ENCODE measurements around the gene TET2. TPM values are rescaled to one million over a fixed set of nuclear protein-coding genes. Genes with fewer than 3 reads are reported as not detected.

TET2 gene
- total RNA-seq, 1 donor from 2014 or later = 30.0 TPM

DNA sequence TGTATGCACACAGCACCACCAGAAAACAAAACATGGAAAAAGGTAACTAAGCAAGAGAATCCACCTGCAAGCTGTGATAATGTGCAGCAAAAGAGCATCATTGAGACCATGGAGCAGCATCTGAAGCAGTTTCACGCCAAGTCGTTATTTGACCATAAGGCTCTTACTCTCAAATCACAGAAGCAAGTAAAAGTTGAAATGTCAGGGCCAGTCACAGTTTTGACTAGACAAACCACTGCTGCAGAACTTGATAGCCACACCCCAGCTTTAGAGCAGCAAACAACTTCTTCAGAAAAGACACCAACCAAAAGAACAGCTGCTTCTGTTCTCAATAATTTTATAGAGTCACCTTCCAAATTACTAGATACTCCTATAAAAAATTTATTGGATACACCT lies 90.2 kb downstream of the TET2 start:
- no peaks in the 10 kb centered on the region for H3K27me3 ChIP-seq
- H3K4me1 ChIP-seq = no peaks in the 10 kb centered on the region
- H3K27ac ChIP-seq = no peak overlapping the region
- H3K4me3 ChIP-seq = no peak overlapping the region
- DNase-seq = no peak
- no peak for ATAC-seq
- H3K36me3 ChIP-seq = peaks cover 40% of the 10 kb centered on the region
- TF ChIP-seq, protein P1, sequence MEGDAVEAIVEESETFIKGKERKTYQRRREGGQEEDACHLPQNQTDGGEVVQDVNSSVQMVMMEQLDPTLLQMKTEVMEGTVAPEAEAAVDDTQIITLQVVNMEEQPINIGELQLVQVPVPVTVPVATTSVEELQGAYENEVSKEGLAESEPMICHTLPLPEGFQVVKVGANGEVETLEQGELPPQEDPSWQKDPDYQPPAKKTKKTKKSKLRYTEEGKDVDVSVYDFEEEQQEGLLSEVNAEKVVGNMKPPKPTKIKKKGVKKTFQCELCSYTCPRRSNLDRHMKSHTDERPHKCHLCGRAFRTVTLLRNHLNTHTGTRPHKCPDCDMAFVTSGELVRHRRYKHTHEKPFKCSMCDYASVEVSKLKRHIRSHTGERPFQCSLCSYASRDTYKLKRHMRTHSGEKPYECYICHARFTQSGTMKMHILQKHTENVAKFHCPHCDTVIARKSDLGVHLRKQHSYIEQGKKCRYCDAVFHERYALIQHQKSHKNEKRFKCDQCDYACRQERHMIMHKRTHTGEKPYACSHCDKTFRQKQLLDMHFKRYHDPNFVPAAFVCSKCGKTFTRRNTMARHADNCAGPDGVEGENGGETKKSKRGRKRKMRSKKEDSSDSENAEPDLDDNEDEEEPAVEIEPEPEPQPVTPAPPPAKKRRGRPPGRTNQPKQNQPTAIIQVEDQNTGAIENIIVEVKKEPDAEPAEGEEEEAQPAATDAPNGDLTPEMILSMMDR (IDR thresholded peaks at IDR 0.05) = no peak
- intact Hi-C loops (cut with DNase I) = no loop called here
- H3K9me3 ChIP-seq = no peaks in the 10 kb centered on the region

DNA sequence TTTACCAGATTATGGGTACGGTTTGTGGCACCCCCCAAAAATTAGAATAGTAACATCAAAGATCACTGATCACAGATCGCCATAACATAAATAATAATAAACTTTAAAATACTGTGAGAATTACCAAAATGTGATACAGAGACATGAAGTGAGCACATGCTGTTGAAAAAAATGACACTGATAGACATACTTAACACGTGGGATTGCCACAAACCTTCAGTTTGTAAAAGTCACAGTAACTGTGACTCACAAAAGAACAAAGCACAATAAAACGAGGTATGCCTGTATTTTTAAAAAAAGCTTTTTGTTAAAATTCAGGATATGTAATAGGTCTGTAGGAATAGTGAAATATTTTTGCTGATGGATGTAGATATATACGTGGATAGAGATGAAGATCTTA lies 93.4 kb downstream of the TET2 start:
- intact Hi-C loops (cut with DNase I) = no loop called here
- Histone ChIP-seq H3K36me3 (peaks cover 43% of the 10 kb centered on the region), H3K27me3 (no peaks in the 10 kb centered on the region)

DNA sequence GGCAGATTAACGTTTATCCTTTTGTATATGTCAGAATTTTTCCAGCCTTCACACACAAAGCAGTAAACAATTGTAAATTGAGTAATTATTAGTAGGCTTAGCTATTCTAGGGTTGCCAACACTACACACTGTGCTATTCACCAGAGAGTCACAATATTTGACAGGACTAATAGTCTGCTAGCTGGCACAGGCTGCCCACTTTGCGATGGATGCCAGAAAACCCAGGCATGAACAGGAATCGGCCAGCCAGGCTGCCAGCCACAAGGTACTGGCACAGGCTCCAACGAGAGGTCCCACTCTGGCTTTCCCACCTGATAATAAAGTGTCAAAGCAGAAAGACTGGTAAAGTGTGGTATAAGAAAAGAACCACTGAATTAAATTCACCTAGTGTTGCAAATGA lies 94.8 kb downstream of the TET2 start:
- intact Hi-C loops (cut with DNase I) = no loop called here
- Histone ChIP-seq H3K27me3 (no peaks in the 10 kb centered on the region), H3K27ac (no peak overlapping the region), H3K4me1 (no peaks in the 10 kb centered on the region), H3K9me3 (no peaks in the 10 kb centered on the region), H3K4me3 (no peak overlapping the region), H3K36me3 (peaks cover 30% of the 10 kb centered on the region)
- DNase-seq (no peak), ATAC-seq (no peak)
- TF ChIP-seq, protein P1 (IDR thresholded peaks at IDR 0.05) = no peak

More for the DNA sequence above, 93.4 kb downstream of the TET2 start:
- ATAC-seq (no peak), DNase-seq (no peak)
- Histone ChIP-seq H3K9me3 (no peaks in the 10 kb centered on the region), H3K4me1 (no peaks in the 10 kb centered on the region), H3K27ac (no peak overlapping the region), H3K4me3 (no peak overlapping the region)
- TF ChIP-seq, protein P1 (IDR thresholded peaks at IDR 0.05) = no peak

DNA sequence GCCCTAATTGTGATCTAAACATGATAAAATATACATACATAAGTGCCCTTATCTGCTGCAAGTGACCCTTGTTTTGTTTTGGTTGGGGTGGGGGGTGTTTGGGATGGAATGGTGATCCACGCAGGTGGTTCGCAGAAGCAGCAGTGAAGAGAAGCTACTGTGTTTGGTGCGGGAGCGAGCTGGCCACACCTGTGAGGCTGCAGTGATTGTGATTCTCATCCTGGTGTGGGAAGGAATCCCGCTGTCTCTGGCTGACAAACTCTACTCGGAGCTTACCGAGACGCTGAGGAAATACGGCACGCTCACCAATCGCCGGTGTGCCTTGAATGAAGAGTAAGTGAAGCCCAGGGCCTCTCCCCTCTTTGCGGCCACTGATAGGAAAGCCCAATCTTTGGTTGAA lies 96.8 kb downstream of the TET2 start:
- Histone ChIP-seq H3K27me3 (no peaks in the 10 kb centered on the region), H3K36me3 (peaks cover 20% of the 10 kb centered on the region), H3K9me3 (no peaks in the 10 kb centered on the region), H3K4me3 (no peak overlapping the region), H3K27ac (no peak overlapping the region), H3K4me1 (no peaks in the 10 kb centered on the region)
- ATAC-seq (no peak), DNase-seq (no peak)
- TF ChIP-seq, protein P1 (IDR thresholded peaks at IDR 0.05) = no peak
- intact Hi-C loops (cut with DNase I) = no loop called here

DNA sequence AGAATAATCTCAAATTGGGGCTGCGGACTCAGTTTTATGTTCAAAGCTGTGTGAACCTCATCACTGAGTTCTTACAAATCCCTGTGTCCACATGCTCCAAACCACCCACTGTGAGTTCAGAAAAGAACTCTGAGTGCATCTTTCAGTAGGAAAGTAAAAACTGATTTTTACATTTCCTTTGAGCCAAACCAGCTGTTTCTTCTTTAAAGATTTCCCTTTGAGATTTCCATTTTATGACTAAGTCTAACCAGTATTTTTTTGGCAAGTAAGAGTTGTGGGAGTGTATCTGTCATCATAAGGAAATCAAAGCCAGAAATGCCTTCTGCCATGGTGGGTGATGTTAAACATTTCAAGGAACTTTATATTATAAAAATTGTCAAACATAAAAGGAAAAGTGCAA lies 100.0 kb downstream of the TET2 start:
- H3K27ac ChIP-seq = no peak overlapping the region
- no peaks in the 10 kb centered on the region for H3K9me3 ChIP-seq
- TF ChIP-seq, protein P1 (IDR thresholded peaks at IDR 0.05) = no peak
- H3K4me1 ChIP-seq = no peaks in the 10 kb centered on the region
- intact Hi-C loops (cut with DNase I) = no loop called here
- peaks cover 16% of the 10 kb centered on the region for H3K36me3 ChIP-seq
- H3K27me3 ChIP-seq = no peaks in the 10 kb centered on the region
- DNase-seq (no peak), ATAC-seq (no peak)
- H3K4me3 ChIP-seq = no peak overlapping the region

DNA sequence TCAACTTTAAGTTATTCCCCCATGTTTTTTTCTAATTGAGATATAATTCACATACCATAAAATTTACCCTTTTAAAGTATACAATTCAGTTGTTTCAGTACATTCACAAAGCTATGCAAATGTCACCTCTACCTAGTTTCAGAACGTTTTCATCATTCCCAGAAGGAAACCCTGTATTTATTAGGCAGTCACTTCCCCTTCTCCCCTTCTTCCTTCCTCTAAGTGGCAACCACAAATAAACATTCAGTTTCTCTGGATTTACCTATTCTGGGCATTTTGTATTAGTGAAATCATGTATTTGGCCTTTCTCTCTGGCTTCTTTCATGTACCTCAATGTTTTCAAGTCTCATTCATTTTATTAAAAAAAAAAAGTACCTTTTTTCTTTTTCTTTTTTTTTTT lies 101.9 kb downstream of the TET2 start:
- no peak for DNase-seq
- H3K36me3 ChIP-seq = peaks cover 4% of the 10 kb centered on the region
- no peak overlapping the region for H3K27ac ChIP-seq
- no peak overlapping the region for H3K4me3 ChIP-seq
- no peaks in the 10 kb centered on the region for H3K9me3 ChIP-seq
- no peak for ATAC-seq
- TF ChIP-seq, protein P1 (IDR thresholded peaks at IDR 0.05) = no peak
- H3K27me3 ChIP-seq = no peaks in the 10 kb centered on the region
- no peaks in the 10 kb centered on the region for H3K4me1 ChIP-seq
- intact Hi-C loops (cut with DNase I) = no loop called here

All from upper lobe of right lung (tissue), 1 donor.